Stimulated activated memory B cell treated with anti-CD40 and anti-IgM and Interleukin-4, amounts not matched to agents 10 μg/mL and 1 μg/mL and 100 μg/mL, for 72 hours (primary cell): Measurements from ENCODE around the gene LHFPL3.
A peak's percentile ranks its signal among the peaks of the same experiment; 100 is the strongest.

ENCODE experiments used
- ATAC-seq: fragments of 150-1000 bp; cut with Tn5 transposase; 2 replicates; pipeline ENCODE4 v1.10.0; 2021
- H3K27ac Mint-ChIP-seq: one replicate; pipeline ENCODE4 v1.8.0; 2022; ENCODE audit warnings: mild to moderate bottlenecking, mixed read lengths
- H3K27me3 Mint-ChIP-seq: one replicate; pipeline ENCODE4 v1.8.0; 2022; ENCODE audit warnings: mixed read lengths
- H3K36me3 Mint-ChIP-seq: one replicate; pipeline ENCODE4 v1.8.0; 2022; ENCODE audit warnings: mixed read lengths
- H3K4me1 Mint-ChIP-seq: one replicate; pipeline ENCODE4 v1.8.0; 2022; ENCODE audit warnings: mixed read lengths
- H3K4me3 Mint-ChIP-seq: one replicate; pipeline ENCODE4 v1.8.0; 2022; ENCODE audit warnings: mild to moderate bottlenecking, moderate library complexity, mixed read lengths
- H3K9me3 Mint-ChIP-seq: one replicate; pipeline ENCODE4 v1.8.0; 2022; ENCODE audit warnings: mixed read lengths

The LHFPL3 gene

GRCh38 chr7:104950006-104950405 is 621.6 kb downstream of the LHFPL3 start:
- H3K27me3 Mint-ChIP-seq: no peaks in the 10 kb centered on the region
- ATAC-seq: no peak
- no peak overlapping the region for H3K4me3 Mint-ChIP-seq
- H3K4me1 Mint-ChIP-seq: peaks cover 53% of the 10 kb centered on the region
- H3K27ac Mint-ChIP-seq: peak overlapping the region; percentile 48
- peaks cover 12% of the 10 kb centered on the region for H3K36me3 Mint-ChIP-seq
- no peaks in the 10 kb centered on the region for H3K9me3 Mint-ChIP-seq

GRCh38 chr7:104950754-104951153 is 622.4 kb downstream of the LHFPL3 start:
- no peak for ATAC-seq
- H3K36me3 Mint-ChIP-seq: peaks cover 12% of the 10 kb centered on the region
- peaks cover 46% of the 10 kb centered on the region for H3K4me1 Mint-ChIP-seq
- no peak overlapping the region for H3K4me3 Mint-ChIP-seq
- H3K27me3 Mint-ChIP-seq: no peaks in the 10 kb centered on the region
- H3K27ac Mint-ChIP-seq: peak overlapping the region; percentile 48
- H3K9me3 Mint-ChIP-seq: no peaks in the 10 kb centered on the region

- peaks cover 40% of the 10 kb centered on the region for H3K4me1 Mint-ChIP-seq
- no peaks in the 10 kb centered on the region for H3K27me3 Mint-ChIP-seq
- H3K4me3 Mint-ChIP-seq: peak overlapping the region; percentile 7
- no peak for ATAC-seq
- no peaks in the 10 kb centered on the region for H3K9me3 Mint-ChIP-seq
- peaks cover 12% of the 10 kb centered on the region for H3K36me3 Mint-ChIP-seq
- peak overlapping the region; percentile 48 for H3K27ac Mint-ChIP-seq
These were observed 623.1 kb downstream of the LHFPL3 start for GRCh38 chr7:104951546-104951945.

GRCh38 chr7:104955276-104955675 is 626.9 kb downstream of the LHFPL3 start:
- Mint-ChIP-seq H3K4me3 (no peak overlapping the region), H3K36me3 (peaks cover 12% of the 10 kb centered on the region), H3K27me3 (no peaks in the 10 kb centered on the region), H3K27ac (no peak overlapping the region), H3K9me3 (no peaks in the 10 kb centered on the region), H3K4me1 (peaks cover 31% of the 10 kb centered on the region)
- no peak for ATAC-seq
